GM12864 (cell line): ENCODE data around the gene IL16.
"Not testable (repeated sequence)": the region's sequence is repeated elsewhere in the genome, so short reads cannot be mapped to it uniquely, and the experiment has no call there.

Source experiments
- DNase-seq: peaks from one replicate; pipeline ENCODE4 v3.0.0-alpha.2; 2011; ENCODE audit warnings: low read depth
- H3K4me3 ChIP-seq: 2 replicates; pipeline ENCODE4 v1.5.1; 2011; ENCODE audit warnings: mild to moderate bottlenecking, low read depth, low read length, control low read depth
- CTCF ChIP-seq: IDR thresholded peaks from 2 replicates; pipeline ENCODE4 v1.5.1; 2011; ENCODE audit warnings: low read depth, mild to moderate bottlenecking, moderate library complexity, low read length, control low read depth, inconsistent platforms; ENCODE audit errors: missing control alignments

The IL16 gene

GRCh38 chr15:81323944-81324881, 127.5 kb downstream of the IL16 start, which contains the start of gene STARD5:
Gene STARD5, minus strand, starts transcription at chr15:81324141. Its CDS starts 42 bp downstream, at chr15:81324099.
- TF ChIP-seq CTCF: no peak
- H3K4me3 ChIP-seq: peak within 1 kb of the TSS; percentile 99
- DNase-seq: peak; percentile 84

DNA sequence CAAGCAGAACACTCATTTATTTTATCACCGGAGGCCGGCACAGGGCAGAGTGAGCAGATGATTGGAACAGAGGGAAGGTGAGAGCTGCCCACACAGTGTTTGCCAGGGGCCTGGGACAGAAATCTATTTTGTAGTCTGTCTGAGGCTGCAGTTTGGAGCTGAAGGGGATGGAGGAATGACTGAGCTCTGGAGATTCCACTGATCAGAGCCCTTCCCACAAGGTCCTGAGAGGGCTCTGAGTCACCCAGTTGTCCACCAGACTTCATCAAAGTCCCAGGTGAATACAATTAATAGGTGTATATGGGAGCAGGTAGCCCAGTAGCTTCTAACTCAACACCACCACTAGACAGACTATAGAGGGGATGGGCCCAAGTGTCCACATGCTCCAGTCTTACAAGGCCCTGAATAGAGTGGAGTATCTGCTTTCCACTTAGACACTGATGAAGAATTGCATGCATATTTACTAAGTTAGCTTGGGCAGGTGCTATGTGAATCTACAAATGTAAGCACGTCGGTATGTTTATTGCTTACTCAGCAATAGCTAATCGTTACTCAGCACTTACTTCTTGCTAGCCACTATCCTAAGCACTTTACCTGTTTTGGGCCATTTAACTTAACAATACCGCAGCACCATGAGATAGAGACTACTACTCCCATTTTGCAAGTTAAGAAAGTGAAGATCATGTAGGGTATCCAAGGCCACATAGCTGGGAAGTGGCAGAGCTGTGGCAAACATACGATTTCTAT, 130.0 kb downstream of the IL16 start:
- TF ChIP-seq CTCF: no peak
- no peak overlapping the region for H3K4me3 ChIP-seq
- no peak for DNase-seq

- no peak for DNase-seq
- TF ChIP-seq CTCF: no peak
- no peak overlapping the region for H3K4me3 ChIP-seq
Observed at GRCh38 chr15:81327516-81327915, 130.8 kb downstream of the IL16 start.

DNA sequence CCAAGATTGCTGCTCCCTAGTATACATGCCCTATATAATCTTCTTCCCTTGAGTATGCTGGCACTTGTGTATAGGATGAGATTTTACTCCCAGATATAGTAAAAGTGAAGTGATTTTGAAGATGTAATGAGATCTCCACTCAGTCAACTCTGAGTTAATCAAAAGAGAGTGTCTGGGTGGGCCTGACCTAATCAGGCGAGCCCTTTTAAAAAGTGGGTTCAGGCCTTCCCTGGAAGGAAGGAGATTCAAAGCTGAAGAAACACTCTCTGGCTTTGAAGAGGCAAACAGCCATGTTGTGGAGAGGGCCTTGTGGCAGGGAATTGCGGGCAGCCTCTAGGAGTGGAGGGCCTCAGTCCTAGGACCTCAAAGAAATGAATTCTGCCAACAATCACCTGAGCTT, 132.8 kb downstream of the IL16 start:
- DNase-seq: no peak
- no peak overlapping the region for H3K4me3 ChIP-seq
- no peak for TF ChIP-seq CTCF

DNA sequence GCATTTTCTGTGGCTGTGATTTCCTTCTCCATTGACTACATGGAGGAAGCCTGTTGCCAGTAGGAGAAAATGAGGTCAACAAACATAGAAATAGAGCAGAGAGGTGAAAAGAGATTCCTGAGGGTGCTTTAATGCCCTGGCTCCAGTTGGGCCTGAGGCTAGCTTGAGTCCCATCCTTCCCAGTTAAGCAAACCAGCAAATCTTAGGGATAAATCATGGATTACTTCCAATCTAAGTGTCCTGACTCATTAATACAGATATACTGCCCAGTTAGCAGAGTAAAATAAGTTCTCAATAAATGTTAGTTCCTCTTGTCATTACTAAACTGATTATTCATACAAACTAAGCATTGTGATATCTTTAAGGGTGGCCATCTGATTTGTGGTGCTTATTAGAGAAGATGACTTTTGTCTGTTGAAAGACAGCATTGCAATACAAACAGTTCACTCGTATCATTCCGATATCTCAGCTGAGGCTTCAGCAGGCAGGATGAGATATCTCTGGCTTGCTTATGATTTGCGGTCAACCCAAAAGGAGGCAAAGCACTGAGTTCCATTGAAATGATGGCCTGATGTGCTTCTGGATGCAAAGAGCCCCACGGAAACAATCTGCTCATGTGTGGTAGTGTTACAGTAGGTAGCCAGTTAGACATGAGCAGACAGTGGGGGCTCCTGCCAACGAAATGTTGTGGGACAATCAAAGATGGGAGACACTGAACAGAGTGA, 133.8 kb downstream of the IL16 start:
- TF ChIP-seq CTCF: no peak
- no peak overlapping the region for H3K4me3 ChIP-seq
- no peak for DNase-seq

DNA sequence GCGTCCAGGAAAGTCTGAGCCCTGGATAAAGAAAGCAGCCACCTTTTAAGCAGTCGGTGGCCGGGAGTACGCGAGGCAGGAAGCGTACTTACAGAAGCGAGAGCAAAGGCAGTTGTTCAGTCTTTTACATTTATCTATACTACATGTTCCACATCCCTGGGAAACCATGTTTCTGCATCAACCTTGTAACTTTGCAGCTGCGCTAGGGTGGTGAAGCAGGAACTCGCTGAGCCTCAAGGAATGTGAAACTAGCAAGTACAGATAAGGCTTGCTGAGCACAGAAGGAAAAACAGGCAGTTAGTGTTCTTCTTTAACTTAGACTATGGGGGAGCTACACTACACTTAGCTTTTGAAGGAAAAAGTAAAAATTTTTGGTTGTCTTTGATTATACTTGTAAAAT, 134.5 kb downstream of the IL16 start:
- H3K4me3 ChIP-seq, DNase-seq: not testable (repeated sequence)

DNA sequence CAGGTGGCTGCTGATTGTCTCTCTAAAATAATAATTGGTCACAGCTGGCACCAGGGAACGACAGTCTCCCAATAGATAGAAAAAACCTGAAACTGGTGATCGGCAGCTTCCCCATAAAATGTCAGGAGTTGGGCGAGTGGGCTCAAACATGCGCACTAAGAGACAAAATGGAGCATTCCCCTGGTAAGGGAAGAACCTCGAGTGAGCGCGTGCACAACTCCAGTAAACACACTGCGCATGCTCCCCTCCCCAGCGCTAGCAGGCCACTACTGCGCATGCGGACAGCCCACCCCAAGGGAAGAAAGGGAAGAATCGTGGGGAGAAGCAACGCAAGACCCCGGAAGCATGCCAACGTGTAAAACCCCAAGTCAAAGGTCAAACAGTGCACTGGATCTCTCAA, 134.9 kb downstream of the IL16 start:
- no peak for TF ChIP-seq CTCF
- no peak overlapping the region for H3K4me3 ChIP-seq

More for the DNA sequence above, 134.9 kb downstream of the IL16 start:
- DNase-seq: no peak
